NCI-H2081 treated with DMSO at 0.1 percent for 48 hours (cell line): ENCODE data around the gene SPTB.
"Not testable (repeated sequence)": the region's sequence is repeated elsewhere in the genome, so short reads cannot be mapped to it uniquely, and the experiment has no call there.

Experiments
- DNase-seq: peaks from one replicate; lab custom pipeline; 2025; lab: John Stamatoyannopoulos, UW

SPTB gene

GRCh38 chr14:64821651-64822050, 58.1 kb downstream of the SPTB start:
- DNase-seq, result no peak

- DNase-seq, result no peak
Measured at GRCh38 chr14:64818151-64818550, 61.6 kb downstream of the SPTB start.

DNA sequence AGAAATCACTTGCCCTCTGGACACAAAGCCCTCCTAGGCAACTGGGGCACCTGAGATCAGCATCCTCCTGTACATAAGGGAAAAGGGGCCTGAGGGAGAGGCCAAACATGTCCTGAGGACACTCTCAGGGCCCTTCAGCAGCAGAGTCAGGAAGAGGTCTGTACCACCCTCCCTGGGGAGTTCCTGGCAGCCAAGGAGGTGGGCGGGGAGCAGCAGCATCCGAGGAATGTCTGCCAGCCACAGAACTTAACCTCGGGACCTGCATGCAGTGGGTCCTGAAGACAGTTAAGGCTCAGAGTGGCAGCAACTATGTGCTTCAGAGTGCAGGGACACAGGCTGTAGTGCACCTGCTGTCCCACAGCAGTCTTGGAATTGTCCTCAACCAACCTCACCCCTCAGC, 62.1 kb downstream of the SPTB start:
- no peak for DNase-seq

- no peak for DNase-seq
Measured at GRCh38 chr14:64816221-64816783, 63.4 kb downstream of the SPTB start.

DNA sequence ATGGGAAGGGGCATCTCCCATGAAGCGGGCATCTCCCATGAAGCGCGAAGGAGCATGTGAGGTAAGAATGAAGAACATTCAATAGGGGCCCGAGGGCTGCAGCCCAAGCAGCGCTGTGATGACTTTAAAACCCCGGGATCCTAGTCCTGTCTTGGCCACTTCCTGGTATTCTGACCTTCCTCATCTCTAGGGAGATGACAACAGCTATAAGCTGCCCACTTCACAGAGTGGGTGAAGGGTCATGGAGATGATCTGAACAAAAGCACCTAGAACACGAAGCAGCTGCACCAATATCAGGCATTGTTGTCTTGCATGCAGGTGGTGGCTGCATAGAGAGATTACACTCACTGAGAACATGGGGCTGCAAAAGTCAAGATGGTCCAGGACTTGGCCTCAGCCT, 64.5 kb downstream of the SPTB start:
- DNase-seq, result no peak

- DNase-seq, result peak; percentile 4
Measured at GRCh38 chr14:64812412-64812811, 67.3 kb downstream of the SPTB start.

GRCh38 chr14:64811676-64812075, 68.0 kb downstream of the SPTB start:
- no peak for DNase-seq

DNA sequence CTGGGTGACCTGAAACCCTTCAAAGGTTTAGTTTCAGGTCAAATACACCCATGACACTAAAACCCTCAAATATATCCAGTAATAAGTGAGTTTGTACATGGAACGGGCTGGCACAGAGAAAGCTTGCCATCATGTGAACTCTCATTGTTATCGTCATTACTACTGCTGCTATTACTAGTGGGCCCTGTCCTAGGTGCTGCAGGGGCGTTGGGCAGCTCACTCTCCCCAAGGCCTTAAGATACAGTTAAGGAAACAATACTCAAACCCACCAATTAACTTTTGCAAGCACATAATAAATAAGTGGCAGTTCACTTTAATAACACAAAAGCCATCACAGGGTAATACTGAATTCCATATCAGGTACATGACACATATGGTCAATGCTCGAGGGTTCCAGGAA, 71.3 kb downstream of the SPTB start:
- DNase-seq, result no peak

DNA sequence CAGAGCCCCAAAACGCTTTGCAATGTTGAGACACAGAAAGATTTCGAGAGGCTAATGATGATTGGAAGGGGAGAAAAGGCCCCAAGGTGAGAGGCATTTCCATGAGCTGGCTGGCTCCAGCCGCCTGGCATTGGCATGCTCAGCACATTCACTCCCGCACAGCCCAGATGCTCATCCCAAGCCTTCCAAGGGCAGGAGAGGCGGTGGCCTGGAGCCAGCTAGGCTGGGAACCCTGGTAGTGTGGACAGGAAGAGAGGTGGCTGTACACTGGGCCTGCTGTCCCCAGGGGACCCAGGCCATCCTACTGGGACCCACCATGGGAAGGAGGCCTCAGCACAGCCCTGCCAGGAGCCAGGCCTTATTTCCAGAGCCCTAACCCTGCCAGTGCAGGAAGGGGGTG, 72.2 kb downstream of the SPTB start:
- DNase-seq, result no peak

- DNase-seq, result no peak
Measured at GRCh38 chr14:64806862-64807495, 72.7 kb downstream of the SPTB start.

GRCh38 chr14:64806202-64806861, 73.4 kb downstream of the SPTB start:
- DNase-seq, result no peak

DNA sequence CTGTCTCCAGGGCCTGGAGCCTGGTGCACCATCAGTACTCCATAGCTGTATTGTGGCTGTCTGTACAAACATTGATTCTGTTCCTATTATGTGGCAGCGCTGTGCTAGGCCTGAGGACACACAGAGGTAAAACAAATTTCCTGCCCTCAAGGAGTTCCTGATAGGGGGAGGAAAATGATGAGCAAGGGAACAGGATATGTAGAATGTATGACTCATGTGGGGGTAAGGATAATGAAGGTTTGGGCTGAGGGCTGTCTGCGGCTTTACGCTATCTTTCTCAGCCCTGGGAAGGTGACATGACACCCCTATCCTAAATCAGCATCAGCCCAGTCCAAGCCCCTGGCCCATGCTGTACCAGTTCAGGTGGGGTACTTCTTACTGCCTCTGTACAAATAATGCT, 74.1 kb downstream of the SPTB start:
- not testable (repeated sequence) for DNase-seq

- no peak for DNase-seq
Measured at GRCh38 chr14:64804754-64805260, 74.9 kb downstream of the SPTB start.

DNA sequence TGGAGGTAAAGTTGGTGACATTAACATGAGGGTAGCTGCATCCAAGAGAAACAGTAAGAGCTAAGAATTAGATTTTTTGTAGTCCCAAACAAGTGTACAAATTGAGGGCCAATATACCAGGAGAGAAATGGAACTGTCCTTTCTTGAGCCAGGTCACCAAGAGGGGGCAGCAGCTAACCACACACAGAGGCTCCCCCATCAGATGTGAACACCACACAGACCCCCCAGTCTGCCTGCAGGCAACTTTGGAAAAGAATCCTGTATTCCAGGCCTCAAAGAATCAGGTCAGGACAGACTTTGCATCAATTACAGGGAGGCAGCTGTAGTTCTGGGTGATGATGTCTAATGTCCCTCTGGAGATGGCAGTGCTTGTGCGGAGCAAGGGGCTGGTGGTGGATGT, 77.9 kb downstream of the SPTB start:
- no peak for DNase-seq

- no peak for DNase-seq
Measured at GRCh38 chr14:64801046-64801445, 78.7 kb downstream of the SPTB start.

- DNase-seq, result no peak
Measured at GRCh38 chr14:64800000-64800399, 79.7 kb downstream of the SPTB start.

- DNase-seq, result no peak
Measured at GRCh38 chr14:64799555-64799954, 80.2 kb downstream of the SPTB start.

GRCh38 chr14:64796369-64796768, 83.3 kb downstream of the SPTB start:
- DNase-seq, result no peak

DNA sequence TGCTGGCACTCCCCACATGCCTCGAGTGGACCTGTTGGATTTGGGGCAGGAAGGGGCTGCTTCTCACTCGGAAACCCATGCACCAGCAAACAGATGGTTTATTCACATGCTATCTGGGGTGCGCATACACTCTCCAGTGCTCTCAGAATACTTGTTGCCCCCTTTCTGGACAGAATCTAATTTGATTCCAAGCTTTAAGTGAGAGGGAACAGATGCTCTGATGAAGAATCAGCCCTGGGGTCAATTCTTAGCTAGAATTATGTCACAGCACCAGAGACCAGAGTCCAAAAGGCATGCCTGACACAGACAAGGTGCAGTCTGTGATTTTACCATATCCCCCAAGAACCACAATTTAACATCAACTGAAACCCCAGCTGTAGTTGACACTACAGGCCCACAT, 83.8 kb downstream of the SPTB start:
- no peak for DNase-seq

DNA sequence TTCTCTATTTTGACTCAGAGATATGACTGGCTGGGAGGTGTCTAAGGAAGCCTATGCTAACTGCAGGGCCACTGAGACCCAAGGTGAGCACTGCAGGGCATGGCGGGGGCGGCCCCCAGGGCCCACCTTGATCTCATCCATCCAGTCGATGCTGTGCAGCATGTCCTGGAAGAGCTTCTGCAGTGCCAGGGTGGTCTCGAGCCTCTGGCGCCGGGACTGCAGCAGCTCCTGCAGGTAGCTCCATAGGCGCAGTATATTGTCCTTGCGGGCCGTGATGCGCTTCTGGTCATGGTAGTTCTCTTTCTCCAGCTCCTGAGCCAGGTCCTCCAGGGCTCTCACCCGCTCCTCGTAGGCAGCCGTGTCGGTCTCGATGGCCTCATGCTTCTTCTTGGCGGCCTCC, 84.5 kb downstream of the SPTB start:
- DNase-seq, result no peak

- DNase-seq, result no peak
Measured at GRCh38 chr14:64792871-64793560, 86.7 kb downstream of the SPTB start.

DNA sequence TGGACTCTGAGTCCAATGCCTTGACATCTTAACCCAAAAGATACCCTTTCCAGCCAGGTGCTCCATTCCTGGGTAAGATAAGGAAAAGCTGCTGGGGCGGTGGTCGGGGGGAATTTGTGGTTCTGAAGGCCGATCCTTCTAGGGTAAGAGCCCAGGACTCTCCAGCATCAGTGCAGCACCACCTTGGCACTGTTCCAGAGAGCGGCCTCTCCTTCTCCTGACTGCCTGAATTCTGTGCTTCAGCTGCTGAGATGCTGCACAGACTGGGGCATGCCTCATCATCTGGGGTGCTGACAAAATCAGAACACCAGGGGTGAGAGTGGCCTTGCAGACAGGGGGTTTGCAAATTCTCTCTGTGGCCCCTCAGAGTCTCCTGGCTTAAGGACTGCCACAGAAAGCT, 87.5 kb downstream of the SPTB start:
- no peak for DNase-seq

DNA sequence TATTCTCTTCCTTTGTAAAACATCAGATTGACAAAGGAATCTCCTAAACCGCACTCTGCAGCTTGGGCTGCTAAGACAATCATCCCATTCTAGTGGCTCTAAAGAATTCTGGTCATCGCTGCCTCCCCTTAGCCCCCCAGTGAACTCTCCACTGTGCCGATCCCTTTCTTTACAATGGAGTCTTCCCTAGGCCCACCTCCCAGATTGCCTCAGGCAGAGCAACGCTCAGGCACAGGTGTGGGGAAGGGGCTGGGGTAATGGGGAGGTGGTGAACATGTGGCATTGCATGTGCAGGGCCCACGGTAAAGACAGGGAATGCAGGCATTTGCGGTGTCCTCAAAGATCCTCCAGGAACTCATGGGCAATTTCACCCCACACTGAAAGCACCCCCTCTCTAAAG, 89.2 kb downstream of the SPTB start:
- no peak for DNase-seq
